Measurements from ENCODE around the gene USP28. TPM values are rescaled to one million over a fixed set of nuclear protein-coding genes. Genes with fewer than 3 reads are reported as not detected.
"Not testable (repeated sequence)": the region's sequence is repeated elsewhere in the genome, so short reads cannot be mapped to it uniquely, and the experiment has no call there.

The USP28 gene, protein sequence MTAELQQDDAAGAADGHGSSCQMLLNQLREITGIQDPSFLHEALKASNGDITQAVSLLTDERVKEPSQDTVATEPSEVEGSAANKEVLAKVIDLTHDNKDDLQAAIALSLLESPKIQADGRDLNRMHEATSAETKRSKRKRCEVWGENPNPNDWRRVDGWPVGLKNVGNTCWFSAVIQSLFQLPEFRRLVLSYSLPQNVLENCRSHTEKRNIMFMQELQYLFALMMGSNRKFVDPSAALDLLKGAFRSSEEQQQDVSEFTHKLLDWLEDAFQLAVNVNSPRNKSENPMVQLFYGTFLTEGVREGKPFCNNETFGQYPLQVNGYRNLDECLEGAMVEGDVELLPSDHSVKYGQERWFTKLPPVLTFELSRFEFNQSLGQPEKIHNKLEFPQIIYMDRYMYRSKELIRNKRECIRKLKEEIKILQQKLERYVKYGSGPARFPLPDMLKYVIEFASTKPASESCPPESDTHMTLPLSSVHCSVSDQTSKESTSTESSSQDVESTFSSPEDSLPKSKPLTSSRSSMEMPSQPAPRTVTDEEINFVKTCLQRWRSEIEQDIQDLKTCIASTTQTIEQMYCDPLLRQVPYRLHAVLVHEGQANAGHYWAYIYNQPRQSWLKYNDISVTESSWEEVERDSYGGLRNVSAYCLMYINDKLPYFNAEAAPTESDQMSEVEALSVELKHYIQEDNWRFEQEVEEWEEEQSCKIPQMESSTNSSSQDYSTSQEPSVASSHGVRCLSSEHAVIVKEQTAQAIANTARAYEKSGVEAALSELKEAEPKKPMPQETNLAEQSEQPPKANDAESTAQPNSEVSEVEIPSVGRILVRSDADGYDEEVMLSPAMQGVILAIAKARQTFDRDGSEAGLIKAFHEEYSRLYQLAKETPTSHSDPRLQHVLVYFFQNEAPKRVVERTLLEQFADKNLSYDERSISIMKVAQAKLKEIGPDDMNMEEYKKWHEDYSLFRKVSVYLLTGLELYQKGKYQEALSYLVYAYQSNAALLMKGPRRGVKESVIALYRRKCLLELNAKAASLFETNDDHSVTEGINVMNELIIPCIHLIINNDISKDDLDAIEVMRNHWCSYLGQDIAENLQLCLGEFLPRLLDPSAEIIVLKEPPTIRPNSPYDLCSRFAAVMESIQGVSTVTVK
- 35.6 and 38.7 TPM in 2 replicates for polyA plus RNA-seq (2011; rRNA removed)
- 27.1 and 30.1 TPM in 2 replicates for polyA minus RNA-seq (2011; rRNA and poly(A)+ RNA removed)

DNA sequence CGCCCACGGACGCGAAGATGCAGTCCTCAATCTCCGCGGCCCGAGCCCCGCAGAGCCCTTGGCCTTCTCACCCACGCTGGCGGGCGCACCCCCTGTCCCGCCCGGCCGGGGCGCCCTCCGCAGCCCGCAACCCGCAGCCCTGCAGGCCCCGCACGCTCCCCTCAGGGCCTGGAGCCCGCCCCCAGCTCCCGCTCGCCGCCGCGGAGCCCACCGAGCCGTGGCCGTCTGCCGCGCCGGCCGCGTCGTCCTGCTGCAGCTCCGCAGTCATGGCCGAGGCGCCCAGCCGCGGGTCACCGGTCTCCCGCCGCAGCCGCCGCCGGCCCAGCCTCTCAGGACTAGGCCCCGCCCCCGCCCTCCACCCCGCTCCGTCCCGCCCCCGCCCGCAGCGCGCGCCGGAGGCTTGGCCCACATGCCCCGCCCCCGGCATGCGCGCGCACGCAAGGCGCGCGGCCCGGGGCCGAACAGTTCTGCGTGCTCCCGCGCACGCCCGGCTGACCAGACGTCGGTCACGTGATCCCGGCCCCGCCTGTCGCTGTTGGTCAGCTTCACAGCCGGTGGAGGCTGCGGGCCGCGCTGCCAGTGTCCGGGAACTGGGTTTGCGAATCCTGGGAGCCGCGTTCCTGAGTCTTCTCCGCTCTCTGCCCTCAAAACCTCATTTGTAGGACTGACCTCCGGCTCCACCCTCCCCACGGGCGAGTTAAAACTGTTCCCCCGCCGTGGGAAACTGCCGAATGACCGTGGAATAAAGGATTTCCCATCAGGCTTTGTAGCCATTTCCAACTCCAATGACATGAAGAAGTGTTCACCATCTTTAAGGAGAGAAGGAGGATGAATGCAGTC, at the start of gene USP28:
Gene USP28 (minus strand): TSS at position 339 of the 840 bp plus-strand sequence. CDS start 71 bp downstream, at position 268.
- CTCF ChIA-PET = interaction anchor here (0.6 to 1.9 kb wide), 3 partner anchors 21 to 405 kb away, joined by 3 to 8 read pairs (median 4); no protein-coding TSS in a partner anchor
- TF ChIP-seq, protein P1, sequence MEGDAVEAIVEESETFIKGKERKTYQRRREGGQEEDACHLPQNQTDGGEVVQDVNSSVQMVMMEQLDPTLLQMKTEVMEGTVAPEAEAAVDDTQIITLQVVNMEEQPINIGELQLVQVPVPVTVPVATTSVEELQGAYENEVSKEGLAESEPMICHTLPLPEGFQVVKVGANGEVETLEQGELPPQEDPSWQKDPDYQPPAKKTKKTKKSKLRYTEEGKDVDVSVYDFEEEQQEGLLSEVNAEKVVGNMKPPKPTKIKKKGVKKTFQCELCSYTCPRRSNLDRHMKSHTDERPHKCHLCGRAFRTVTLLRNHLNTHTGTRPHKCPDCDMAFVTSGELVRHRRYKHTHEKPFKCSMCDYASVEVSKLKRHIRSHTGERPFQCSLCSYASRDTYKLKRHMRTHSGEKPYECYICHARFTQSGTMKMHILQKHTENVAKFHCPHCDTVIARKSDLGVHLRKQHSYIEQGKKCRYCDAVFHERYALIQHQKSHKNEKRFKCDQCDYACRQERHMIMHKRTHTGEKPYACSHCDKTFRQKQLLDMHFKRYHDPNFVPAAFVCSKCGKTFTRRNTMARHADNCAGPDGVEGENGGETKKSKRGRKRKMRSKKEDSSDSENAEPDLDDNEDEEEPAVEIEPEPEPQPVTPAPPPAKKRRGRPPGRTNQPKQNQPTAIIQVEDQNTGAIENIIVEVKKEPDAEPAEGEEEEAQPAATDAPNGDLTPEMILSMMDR (IDR thresholded peaks at IDR 0.05; ENCODE audit: low read depth, low read length) = no peak
- no peaks in the 10 kb centered on the region; the same call in 1 of the 2 replicates for H3K9me3 ChIP-seq (ENCODE audit: control insufficient read depth, insufficient read depth, low read length)

DNA sequence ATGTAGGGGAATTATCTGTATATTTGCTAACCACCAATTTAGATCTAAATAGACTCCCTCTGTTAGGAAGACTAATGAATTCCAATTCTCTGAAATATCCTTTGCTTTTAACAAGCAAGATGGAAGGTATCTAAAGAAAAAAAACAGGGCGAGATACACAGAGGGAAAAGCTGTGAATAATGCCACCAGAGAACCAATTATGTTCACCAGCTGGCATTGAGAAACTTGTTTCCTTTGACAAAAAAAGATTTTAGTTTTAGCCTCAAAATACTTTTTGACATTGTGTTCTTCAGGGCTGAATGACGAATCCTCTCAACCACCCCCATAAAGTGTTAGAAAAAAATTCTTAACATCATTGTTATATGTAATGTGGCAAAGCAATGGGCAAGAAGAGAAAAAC, 48.2 kb upstream of the USP28 start:
- H3K27ac ChIP-seq (ENCODE audit: low read depth, low read length) = no peak overlapping the region
- DNase-seq (ENCODE audit: low read depth, low spot score) = no peak
- CTCF ChIA-PET = interaction anchor here (1.3 to 1.6 kb wide), 2 partner anchors 13 to 339 kb away, joined by 3 to 4 read pairs; no protein-coding TSS in a partner anchor
- H3K27me3 ChIP-seq (ENCODE audit: control insufficient read depth, insufficient read depth, low read length) = no peaks in the 10 kb centered on the region
- POLR2A ChIA-PET = no interaction called here
- no peaks in the 10 kb centered on the region for H3K9me3 ChIP-seq (ENCODE audit: control insufficient read depth, insufficient read depth, low read length)
- TF ChIP-seq, protein P1 (IDR thresholded peaks at IDR 0.05; ENCODE audit: low read depth, low read length) = no peak
- no peak overlapping the region for H3K4me3 ChIP-seq (ENCODE audit: low read depth, low read length)

More for the DNA sequence above, at the start of gene USP28:
- POLR2A ChIA-PET = interaction anchor here (0.6 to 0.9 kb wide), 3 partner anchors 10 to 1349 kb away, joined by 3 to 10 read pairs (median 9); no protein-coding TSS in a partner anchor
- Histone ChIP-seq H3K27me3 (ENCODE audit: control insufficient read depth, insufficient read depth, low read length) (no peaks in the 10 kb centered on the region), H3K27ac (ENCODE audit: low read depth, low read length) (peak within 1 kb of the TSS; percentile 94), H3K4me3 (ENCODE audit: low read depth, low read length) (peak within 1 kb of the TSS; percentile 71)
- peak; percentile 87 for DNase-seq (ENCODE audit: low read depth, low spot score)

DNA sequence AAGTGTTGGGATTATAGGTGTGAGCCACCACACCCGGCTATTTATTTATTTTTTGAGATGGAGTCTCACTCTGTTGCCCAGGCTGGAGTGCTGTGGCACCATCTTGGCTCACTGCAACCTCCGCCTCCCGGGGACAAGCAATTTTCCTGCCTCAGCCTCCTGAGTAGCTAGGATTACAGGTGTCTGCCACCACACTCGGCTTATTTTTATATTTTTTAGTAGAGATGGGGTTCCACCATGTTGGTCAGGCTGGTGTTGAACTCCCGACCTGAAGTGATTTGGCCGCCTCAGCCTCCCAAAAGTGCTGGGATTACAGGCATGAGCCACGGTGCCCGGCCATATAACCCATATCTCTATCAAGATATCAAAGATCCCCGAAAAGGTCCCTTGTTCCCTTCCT, 36.1 kb upstream of the USP28 start:
- CTCF ChIA-PET = interaction anchor here (1.4 kb wide), 1 partner anchor 15 kb away, joined by 5 read pairs; no protein-coding TSS in a partner anchor
- H3K27ac ChIP-seq (ENCODE audit: low read depth, low read length); DNase-seq (ENCODE audit: low read depth, low spot score); POLR2A ChIA-PET; H3K27me3 ChIP-seq (ENCODE audit: control insufficient read depth, insufficient read depth, low read length); H3K9me3 ChIP-seq (ENCODE audit: control insufficient read depth, insufficient read depth, low read length); H3K4me3 ChIP-seq (ENCODE audit: low read depth, low read length): not testable (repeated sequence)

DNA sequence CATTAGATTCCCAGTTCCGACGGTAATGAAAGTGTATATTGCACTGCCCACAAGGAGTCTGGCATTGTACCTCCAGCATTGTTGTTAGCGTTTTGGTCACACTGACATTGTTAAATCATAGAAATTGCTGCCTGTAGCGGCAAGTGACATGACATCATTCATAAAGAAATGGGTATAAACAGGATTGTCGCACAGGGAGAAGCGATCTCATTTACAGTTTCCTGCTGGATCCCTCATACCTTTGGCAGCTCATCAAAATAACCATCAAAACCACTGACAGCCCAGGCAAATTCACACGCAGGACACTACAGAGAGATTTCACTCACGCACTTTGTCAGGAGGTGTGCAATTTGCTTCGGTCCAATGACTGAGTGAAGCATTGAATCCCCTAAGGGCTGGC, 32.7 kb upstream of the USP28 start:
- POLR2A ChIA-PET = no interaction called here
- Histone ChIP-seq H3K9me3 (ENCODE audit: control insufficient read depth, insufficient read depth, low read length) (no peaks in the 10 kb centered on the region), H3K27ac (ENCODE audit: low read depth, low read length) (no peak overlapping the region), H3K27me3 (ENCODE audit: control insufficient read depth, insufficient read depth, low read length) (no peaks in the 10 kb centered on the region), H3K4me3 (ENCODE audit: low read depth, low read length) (no peak overlapping the region)
- no peak for DNase-seq (ENCODE audit: low read depth, low spot score)
- TF ChIP-seq, protein P1 (IDR thresholded peaks at IDR 0.05; ENCODE audit: low read depth, low read length) = no peak
- CTCF ChIA-PET = interaction anchor here (2.6 to 4.3 kb wide), 2 partner anchors 12 to 353 kb away, joined by 14 to 30 read pairs; no protein-coding TSS in a partner anchor
